Testis (tissue), 2 donors: Measurements from ENCODE around the gene ZGPAT.

ENCODE experiments used
- POLR2A ChIP-seq: fragments of 450-650 bp; IDR thresholded peaks from one replicate; pipeline ENCODE4 v1.6.1; 2017; ENCODE audit warnings: antibody characterized with exemption, mild to moderate bottlenecking, moderate library complexity
- TF ChIP-seq, protein P1 (sequence below), 3 experiments: fragments of 450-650 bp in 2 of 3; fragments of 200-600 bp in 1 of 3; sonication (generic) in 1 of 3; IDR thresholded peaks; one replicate each; pipeline ENCODE4 v1.5.1; 2016 to 2019; ENCODE audit warnings: antibody characterized with exemption in 3 of 3, mild to moderate bottlenecking in 2 of 3, moderate library complexity in 1 of 3

DNA sequence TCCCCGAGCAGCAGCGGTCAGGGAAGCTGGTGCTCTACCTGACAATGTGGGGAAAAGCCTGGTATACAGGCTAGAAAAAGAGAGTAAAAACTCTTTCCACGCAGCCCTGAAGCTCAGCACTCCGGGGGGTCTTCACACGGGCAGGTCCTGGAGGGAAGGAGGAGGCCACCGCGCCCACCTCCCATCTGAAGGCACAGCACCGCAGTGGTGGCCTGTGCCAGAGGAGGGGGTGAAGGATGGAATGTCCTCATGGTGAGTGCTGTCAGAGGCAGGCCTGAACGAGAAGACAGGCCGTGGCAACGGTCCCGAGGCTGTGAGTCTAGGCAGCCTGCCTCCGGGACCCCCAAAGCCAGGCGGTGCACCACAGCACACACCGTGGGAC, 37.6 kb downstream of the ZGPAT start:
- TF ChIP-seq, protein P1, sequence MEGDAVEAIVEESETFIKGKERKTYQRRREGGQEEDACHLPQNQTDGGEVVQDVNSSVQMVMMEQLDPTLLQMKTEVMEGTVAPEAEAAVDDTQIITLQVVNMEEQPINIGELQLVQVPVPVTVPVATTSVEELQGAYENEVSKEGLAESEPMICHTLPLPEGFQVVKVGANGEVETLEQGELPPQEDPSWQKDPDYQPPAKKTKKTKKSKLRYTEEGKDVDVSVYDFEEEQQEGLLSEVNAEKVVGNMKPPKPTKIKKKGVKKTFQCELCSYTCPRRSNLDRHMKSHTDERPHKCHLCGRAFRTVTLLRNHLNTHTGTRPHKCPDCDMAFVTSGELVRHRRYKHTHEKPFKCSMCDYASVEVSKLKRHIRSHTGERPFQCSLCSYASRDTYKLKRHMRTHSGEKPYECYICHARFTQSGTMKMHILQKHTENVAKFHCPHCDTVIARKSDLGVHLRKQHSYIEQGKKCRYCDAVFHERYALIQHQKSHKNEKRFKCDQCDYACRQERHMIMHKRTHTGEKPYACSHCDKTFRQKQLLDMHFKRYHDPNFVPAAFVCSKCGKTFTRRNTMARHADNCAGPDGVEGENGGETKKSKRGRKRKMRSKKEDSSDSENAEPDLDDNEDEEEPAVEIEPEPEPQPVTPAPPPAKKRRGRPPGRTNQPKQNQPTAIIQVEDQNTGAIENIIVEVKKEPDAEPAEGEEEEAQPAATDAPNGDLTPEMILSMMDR (IDR thresholded peaks at IDR 0.05) = no peak
- TF ChIP-seq POLR2A = no peak
